MCF 10A (cell line): ENCODE data around the gene DNAJB14. TPM values are rescaled to one million over a fixed set of nuclear protein-coding genes. Genes with fewer than 3 reads are reported as not detected.

Experiments used
- BruUV-seq: library from RNA; stranded (reverse); fragments of 400-500 nt; replicated peaks from 2 replicates; lab custom pipeline; 2021; lab: Mats Ljungman, UMichigan
- CTCF ChIA-PET: fragments of 300-600 bp; sonication (Branson Sonifier 250); formaldehyde crosslinking; extraction: SDS; loops from one replicate; lab custom pipeline; 2021; ENCODE audit warnings: antibody characterized with exemption, inconsistent platforms; lab: Yijun Ruan, JAX
- POLR2A ChIA-PET: fragments of 300-600, 350-650 bp; sonication (Branson Sonifier 250); formaldehyde crosslinking; extraction: SDS; loops from one replicate; lab custom pipeline; 2020; ENCODE audit warnings: antibody characterized with exemption, inconsistent platforms; lab: Yijun Ruan, JAX
- DNase-seq: peaks from one replicate; pipeline ENCODE4 v3.0.0-alpha.2; 2018; ENCODE audit not compliant: unreplicated experiment
- H3K27ac Mint-ChIP-seq: one replicate; pipeline ENCODE4 v1.8.0; 2022; ENCODE audit warnings: mild to moderate bottlenecking, low read depth, mixed read lengths; ENCODE audit not compliant: unreplicated experiment
- H3K27me3 Mint-ChIP-seq: one replicate; pipeline ENCODE4 v1.8.0; 2022; ENCODE audit warnings: mixed read lengths; ENCODE audit not compliant: insufficient read depth, unreplicated experiment
- H3K36me3 Mint-ChIP-seq: one replicate; pipeline ENCODE4 v1.8.0; 2022; ENCODE audit warnings: mild to moderate bottlenecking, moderate library complexity, mixed read lengths; ENCODE audit not compliant: insufficient read depth, unreplicated experiment
- H3K4me1 Mint-ChIP-seq: one replicate; pipeline ENCODE4 v1.8.0; 2022; ENCODE audit warnings: mixed read lengths; ENCODE audit not compliant: insufficient read depth, unreplicated experiment
- H3K4me3 Mint-ChIP-seq: one replicate; pipeline ENCODE4 v1.8.0; 2022; ENCODE audit warnings: mild to moderate bottlenecking, moderate library complexity, mixed read lengths; ENCODE audit not compliant: unreplicated experiment
- H3K9me3 Mint-ChIP-seq: one replicate; pipeline ENCODE4 v1.8.0; 2022; ENCODE audit warnings: mixed read lengths; ENCODE audit not compliant: unreplicated experiment
- CTCF ChIP-seq: fragments of 200-600 bp; IDR thresholded peaks from one replicate; pipeline ENCODE4 v1.8.0; 2022; ENCODE audit warnings: antibody characterized with exemption, mild to moderate bottlenecking; ENCODE audit not compliant: unreplicated experiment
- intact Hi-C: fragments of 100-400 bp; cut with micrococcal nuclease; formaldehyde crosslinking; loops from 2 replicates; pipeline ENCODE4 v1.14.1; 2022
- total RNA-seq: library from RNA; stranded (reverse); gene quantifications from 2 replicates; pipeline ENCODE4 v1.2.3, GENCODE V29; 2022

DNAJB14 gene
- total RNA-seq, 1 experiment from 2014 or later = 54.5 TPM

- Mint-ChIP-seq H3K4me1 (no peaks in the 10 kb centered on the region), H3K36me3 (peaks cover 52% of the 10 kb centered on the region), H3K9me3 (no peaks in the 10 kb centered on the region), H3K27ac (no peak overlapping the region), H3K4me3 (no peak overlapping the region), H3K27me3 (no peaks in the 10 kb centered on the region)
- DNase-seq = no peak
- no peak for TF ChIP-seq CTCF
- CTCF ChIA-PET = no interaction called here
- no TSS peak for BruUV-seq
- intact Hi-C loops = no loop called here
- POLR2A ChIA-PET = no interaction called here
These were observed 67.8 kb downstream of the DNAJB14 start for GRCh38 chr4:99878604-99879003.

DNA sequence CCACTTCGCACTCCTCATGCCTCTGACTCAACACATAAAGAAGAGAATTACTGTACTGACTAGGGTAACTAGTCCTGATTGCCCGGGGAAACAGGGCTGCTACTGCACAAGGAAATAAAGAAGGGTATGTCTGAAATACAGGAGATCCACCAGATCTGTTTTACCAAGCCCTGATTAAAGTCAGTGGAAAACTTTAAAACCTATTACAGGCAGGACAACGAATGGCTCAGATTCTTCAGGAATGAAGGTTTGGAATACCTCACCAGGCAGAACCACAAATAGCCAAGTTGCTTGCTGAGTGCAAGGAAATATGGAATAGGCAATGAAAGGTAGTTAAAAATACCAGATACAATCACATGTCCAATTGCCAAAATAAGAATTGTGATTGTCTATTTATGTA is 69.5 kb downstream of the DNAJB14 start:
- H3K4me3 Mint-ChIP-seq = no peak overlapping the region
- no peaks in the 10 kb centered on the region for H3K27me3 Mint-ChIP-seq
- CTCF ChIA-PET = no interaction called here
- no peak for DNase-seq
- POLR2A ChIA-PET = no interaction called here
- TF ChIP-seq CTCF = no peak
- no TSS peak for BruUV-seq
- no peaks in the 10 kb centered on the region for H3K9me3 Mint-ChIP-seq
- no peak overlapping the region for H3K27ac Mint-ChIP-seq
- H3K4me1 Mint-ChIP-seq = no peaks in the 10 kb centered on the region
- intact Hi-C loops = no loop called here
- peaks cover 47% of the 10 kb centered on the region for H3K36me3 Mint-ChIP-seq

DNA sequence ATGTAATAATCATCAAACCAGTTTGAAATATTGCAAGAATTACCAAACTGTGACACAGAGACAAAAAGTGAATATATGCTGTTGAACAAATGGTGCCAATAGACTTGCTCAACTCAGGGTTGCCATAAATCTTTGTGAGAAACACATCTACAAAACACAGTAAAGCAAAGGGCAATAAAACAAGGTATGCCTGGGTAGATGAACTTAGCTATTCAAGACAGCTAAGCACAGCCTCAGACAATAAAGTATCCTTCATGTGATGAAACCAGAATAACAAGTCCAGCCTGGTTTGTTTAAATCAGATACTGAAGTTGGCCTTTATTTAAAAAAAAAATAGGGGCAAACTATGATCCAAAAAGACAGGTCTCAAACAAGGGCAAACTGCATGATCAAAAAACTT is 71.3 kb downstream of the DNAJB14 start:
- Mint-ChIP-seq H3K4me3 (no peak overlapping the region), H3K27ac (no peak overlapping the region), H3K27me3 (no peaks in the 10 kb centered on the region), H3K4me1 (no peaks in the 10 kb centered on the region), H3K36me3 (peaks cover 28% of the 10 kb centered on the region), H3K9me3 (no peaks in the 10 kb centered on the region)
- BruUV-seq = no TSS peak
- DNase-seq = no peak
- POLR2A ChIA-PET = interaction anchor here (0.6 to 2.1 kb wide), 2 partner anchors 14 to 312 kb away, joined by 3 to 4 read pairs; partner anchors contain the start of gene TRMT10A
- intact Hi-C loops = no loop called here
- CTCF ChIA-PET = no interaction called here
- TF ChIP-seq CTCF = no peak

- H3K4me3 Mint-ChIP-seq = no peak overlapping the region
- DNase-seq = no peak
- TF ChIP-seq CTCF = no peak
- H3K27me3 Mint-ChIP-seq = no peaks in the 10 kb centered on the region
- peaks cover 25% of the 10 kb centered on the region for H3K36me3 Mint-ChIP-seq
- intact Hi-C loops = no loop called here
- BruUV-seq = no TSS peak
- H3K4me1 Mint-ChIP-seq = no peaks in the 10 kb centered on the region
- H3K9me3 Mint-ChIP-seq = no peaks in the 10 kb centered on the region
- no peak overlapping the region for H3K27ac Mint-ChIP-seq
- POLR2A ChIA-PET = no interaction called here
- CTCF ChIA-PET = no interaction called here
These were observed 73.8 kb downstream of the DNAJB14 start for GRCh38 chr4:99872570-99872969.
